ENCODE results near the gene ETV3. TPM values are rescaled to one million over a fixed set of nuclear protein-coding genes. Genes with fewer than 3 reads are reported as not detected.

Gene ETV3
- total RNA-seq, 2 experiments from 2014 or later: 115 to 117 TPM

DNA sequence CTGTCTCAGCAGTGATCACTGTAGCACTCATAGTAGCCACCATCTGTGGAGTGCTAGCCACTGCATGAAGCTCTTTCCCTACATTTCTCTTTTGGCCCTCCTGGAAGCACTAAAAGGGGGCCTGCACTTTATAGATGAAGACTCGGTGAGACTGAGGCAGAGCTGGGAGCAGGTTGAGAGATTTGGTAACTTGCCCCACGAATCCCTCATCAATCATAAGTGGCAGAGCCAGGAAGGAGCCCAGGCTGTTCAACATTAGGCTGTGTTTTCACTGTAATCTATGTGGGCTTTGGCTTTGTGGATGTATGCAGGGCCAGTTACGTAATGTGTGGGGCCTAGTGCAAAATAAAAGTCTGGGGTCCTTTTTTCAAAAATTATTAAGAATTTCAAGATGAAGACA lies 13.3 kb upstream of the ETV3 start:
- DNase-seq (no peak), ATAC-seq (ENCODE audit: poor library complexity) (no peak)
- Histone ChIP-seq H3K4me3 (ENCODE audit: low read length) (no peak overlapping the region), H3K27me3 (ENCODE audit: control insufficient read depth in 1 of 2, insufficient read depth in 2 of 2, low read length in 2 of 2) (peaks cover 0 to 9% of the 10 kb centered on the region in 2 experiments), H3K4me1 (ENCODE audit: insufficient read depth, low read length) (peaks cover 36% of the 10 kb centered on the region), H3K36me3 (ENCODE audit: insufficient read depth, low read length) (no peaks in the 10 kb centered on the region), H3K27ac (ENCODE audit: low read depth in 1 of 2, low read length in 2 of 2) (no peak overlapping the region), H3K9me3 (ENCODE audit: control insufficient read depth in 1 of 2, insufficient read depth in 1 of 2, low read length in 2 of 2) (no peaks in the 10 kb centered on the region)
- no peak for TF ChIP-seq CTCF (IDR thresholded peaks at IDR 0.05)
- ChIA-PET CTCF (interaction anchor here (10.7 kb wide), 1 partner anchor 63 kb away, joined by 241 read pairs; no protein-coding TSS in a partner anchor), POLR2A (no interaction called here)
- H3K4me3 Mint-ChIP-seq: no peak overlapping the region
- peaks cover 7% of the 10 kb centered on the region for H3K27me3 Mint-ChIP-seq
- H3K27ac Mint-ChIP-seq: no peak overlapping the region
- intact Hi-C loops (cut with DNase I, micrococcal nuclease): loop anchor here in 1 of 2 experiments (10.0 kb wide), 1 partner anchor 317 kb away; no protein-coding TSS in a partner anchor
- peaks cover 28% of the 10 kb centered on the region for H3K4me1 Mint-ChIP-seq (ENCODE audit: low read depth)
- H3K36me3 Mint-ChIP-seq (ENCODE audit: low read depth): no peaks in the 10 kb centered on the region
- H3K9me3 Mint-ChIP-seq: no peaks in the 10 kb centered on the region

- no peak for TF ChIP-seq CTCF (IDR thresholded peaks at IDR 0.05)
- Histone ChIP-seq H3K36me3 (ENCODE audit: insufficient read depth, low read length) (no peaks in the 10 kb centered on the region), H3K4me1 (ENCODE audit: insufficient read depth, low read length) (peaks cover 33% of the 10 kb centered on the region), H3K27me3 (ENCODE audit: control insufficient read depth in 1 of 2, insufficient read depth in 2 of 2, low read length in 2 of 2) (peaks cover 0 to 9% of the 10 kb centered on the region in 2 experiments), H3K9me3 (ENCODE audit: control insufficient read depth in 1 of 2, insufficient read depth in 1 of 2, low read length in 2 of 2) (no peaks in the 10 kb centered on the region), H3K4me3 (ENCODE audit: low read length) (no peak overlapping the region), H3K27ac (ENCODE audit: low read depth in 1 of 2, low read length in 2 of 2) (no peak overlapping the region)
- ChIA-PET POLR2A (no interaction called here), CTCF (interaction anchor here (10.7 kb wide), 1 partner anchor 63 kb away, joined by 241 read pairs; no protein-coding TSS in a partner anchor)
- ATAC-seq (ENCODE audit: poor library complexity) (no peak), DNase-seq (no peak)
- Mint-ChIP-seq H3K36me3 (ENCODE audit: low read depth) (no peaks in the 10 kb centered on the region), H3K9me3 (no peaks in the 10 kb centered on the region), H3K27ac (no peak overlapping the region), H3K27me3 (peaks cover 3% of the 10 kb centered on the region), H3K4me3 (no peak overlapping the region), H3K4me1 (ENCODE audit: low read depth) (peaks cover 27% of the 10 kb centered on the region)
- intact Hi-C loops (cut with DNase I, micrococcal nuclease): loop anchor here in 1 of 2 experiments (10.0 kb wide), 1 partner anchor 316 kb away; no protein-coding TSS in a partner anchor
Measured at GRCh38 chr1:157151073-157151472, 12.9 kb upstream of the ETV3 start.

GRCh38 chr1:157150631-157151030 lies 12.4 kb upstream of the ETV3 start:
- H3K4me1 Mint-ChIP-seq (ENCODE audit: low read depth): peaks cover 22% of the 10 kb centered on the region
- H3K9me3 Mint-ChIP-seq: no peaks in the 10 kb centered on the region
- H3K4me1 ChIP-seq (ENCODE audit: insufficient read depth, low read length): peaks cover 29% of the 10 kb centered on the region
- H3K4me3 ChIP-seq (ENCODE audit: low read length): no peak overlapping the region
- no peak for TF ChIP-seq CTCF (IDR thresholded peaks at IDR 0.05)
- ChIA-PET CTCF (interaction anchor here (10.7 kb wide), 1 partner anchor 62 kb away, joined by 241 read pairs; no protein-coding TSS in a partner anchor), POLR2A (no interaction called here)
- intact Hi-C loops (cut with DNase I, micrococcal nuclease): loop anchor here in 1 of 2 experiments (10.0 kb wide), 1 partner anchor 316 kb away; no protein-coding TSS in a partner anchor
- no peak overlapping the region for H3K27ac ChIP-seq (ENCODE audit: low read depth in 1 of 2, low read length in 2 of 2)
- no peak overlapping the region for H3K4me3 Mint-ChIP-seq
- no peaks in the 10 kb centered on the region for H3K36me3 Mint-ChIP-seq (ENCODE audit: low read depth)
- no peaks in the 10 kb centered on the region for H3K9me3 ChIP-seq (ENCODE audit: control insufficient read depth in 1 of 2, insufficient read depth in 1 of 2, low read length in 2 of 2)
- no peak overlapping the region for H3K27ac Mint-ChIP-seq
- no peak for ATAC-seq (ENCODE audit: poor library complexity)
- H3K27me3 Mint-ChIP-seq: no peaks in the 10 kb centered on the region
- no peaks in the 10 kb centered on the region for H3K36me3 ChIP-seq (ENCODE audit: insufficient read depth, low read length)
- no peak for DNase-seq
- peaks cover 0 to 9% of the 10 kb centered on the region in 2 experiments for H3K27me3 ChIP-seq (ENCODE audit: control insufficient read depth in 1 of 2, insufficient read depth in 2 of 2, low read length in 2 of 2)
